ENCODE data around the gene CAPN13. TPM values are rescaled to one million over a fixed set of nuclear protein-coding genes. Genes with fewer than 3 reads are reported as not detected.

CAPN13 gene
- total and polyA plus RNA-seq, 2 donors (not counting 1 experiment from before 2014, with no cell fraction given): not detected

DNA sequence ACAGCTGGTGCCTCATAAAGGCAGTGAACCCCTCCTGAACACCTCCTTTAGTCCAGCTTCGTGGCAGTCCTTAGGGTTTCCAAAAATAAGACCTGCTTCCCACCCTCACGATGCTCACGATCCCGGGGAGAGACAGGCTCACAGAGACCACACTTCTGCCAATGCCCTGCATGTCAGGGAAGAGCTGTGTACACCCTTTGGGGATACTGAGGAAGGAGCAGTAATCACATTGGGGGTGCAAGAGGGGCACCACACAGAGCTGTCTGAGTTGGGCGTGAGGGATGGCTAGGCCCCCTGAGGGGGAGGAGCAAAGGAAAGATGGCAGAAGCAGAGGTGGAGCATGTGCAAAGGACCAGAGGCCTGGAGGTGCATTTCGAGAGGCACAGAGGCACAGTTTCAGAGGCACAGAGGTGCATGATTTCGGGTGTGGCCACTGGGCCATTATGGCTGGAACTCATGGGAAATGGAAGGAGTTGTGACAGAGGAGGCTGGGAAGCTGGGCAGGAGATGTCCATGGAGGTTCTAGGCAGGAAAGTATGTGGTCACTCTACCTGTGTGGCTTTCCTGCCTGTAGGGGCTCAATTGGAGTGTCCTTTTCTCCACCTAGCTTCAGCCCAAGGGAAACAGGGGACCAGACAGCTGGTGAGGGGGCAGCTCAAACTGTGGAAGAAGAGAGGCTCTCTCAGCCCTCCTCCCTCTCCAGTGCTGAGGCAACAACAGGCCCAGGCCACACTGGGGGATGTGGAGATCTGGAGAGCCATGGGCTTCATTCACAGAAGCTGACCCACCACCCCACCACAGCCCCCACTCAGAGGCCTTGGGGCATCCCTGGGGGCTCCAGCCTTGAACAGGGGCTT, 115.9 kb downstream of the CAPN13 start:
- Histone ChIP-seq H3K4me1 (ENCODE audit: control insufficient read depth in 2 of 2, insufficient read depth in 2 of 2, low read length in 2 of 2) (no peaks in the 10 kb centered on the region), H3K27ac (ENCODE audit: low read length in 2 of 2) (no peak overlapping the region), H2AFZ (ENCODE audit: insufficient read depth, low read depth, low read length, poor library complexity, severe bottlenecking) (no peak overlapping the region), H3K79me2 (ENCODE audit: control insufficient read depth, insufficient read depth, low read length) (no peaks in the 10 kb centered on the region), H3K27me3 (replicated peaks in 1 of 4; ENCODE audit: control extremely low read depth in 1 of 4, control insufficient read depth in 3 of 4, insufficient read depth in 4 of 4, low read length in 3 of 4) (no peaks in the 10 kb centered on the region), H3K36me3 (replicated peaks in 1 of 2; ENCODE audit: control extremely low read depth in 1 of 2, control insufficient read depth in 1 of 2, extremely low read depth in 1 of 2, insufficient read depth in 2 of 2, low read length in 1 of 2) (no peaks in the 10 kb centered on the region), H4K20me1 (ENCODE audit: control insufficient read depth, insufficient read depth, low read length, poor library complexity, severe bottlenecking) (no peaks in the 10 kb centered on the region), H3K9ac (ENCODE audit: low read length) (no peak overlapping the region), H3K4me2 (replicated peaks; ENCODE audit: low read depth, low read length, poor library complexity, severe bottlenecking) (no peak overlapping the region), H3K9me3 (ENCODE audit: control extremely low read depth in 1 of 3, control insufficient read depth in 2 of 3, insufficient read depth in 1 of 3, low read length in 2 of 3) (no peaks in the 10 kb centered on the region), H3K4me3 (ENCODE audit: control extremely low read depth in 1 of 5, extremely low read depth in 1 of 5, insufficient read depth in 1 of 5, low read depth in 2 of 5, low read length in 4 of 5) (no peak overlapping the region)
- Mint-ChIP-seq H3K4me1 (no peaks in the 10 kb centered on the region), H3K4me3 (no peak overlapping the region), H3K9me3 (ENCODE audit: insufficient read depth) (no peaks in the 10 kb centered on the region), H3K27ac (no peak overlapping the region), H3K27me3 (peaks cover 10% of the 10 kb centered on the region)
- TF ChIP-seq, protein P1, sequence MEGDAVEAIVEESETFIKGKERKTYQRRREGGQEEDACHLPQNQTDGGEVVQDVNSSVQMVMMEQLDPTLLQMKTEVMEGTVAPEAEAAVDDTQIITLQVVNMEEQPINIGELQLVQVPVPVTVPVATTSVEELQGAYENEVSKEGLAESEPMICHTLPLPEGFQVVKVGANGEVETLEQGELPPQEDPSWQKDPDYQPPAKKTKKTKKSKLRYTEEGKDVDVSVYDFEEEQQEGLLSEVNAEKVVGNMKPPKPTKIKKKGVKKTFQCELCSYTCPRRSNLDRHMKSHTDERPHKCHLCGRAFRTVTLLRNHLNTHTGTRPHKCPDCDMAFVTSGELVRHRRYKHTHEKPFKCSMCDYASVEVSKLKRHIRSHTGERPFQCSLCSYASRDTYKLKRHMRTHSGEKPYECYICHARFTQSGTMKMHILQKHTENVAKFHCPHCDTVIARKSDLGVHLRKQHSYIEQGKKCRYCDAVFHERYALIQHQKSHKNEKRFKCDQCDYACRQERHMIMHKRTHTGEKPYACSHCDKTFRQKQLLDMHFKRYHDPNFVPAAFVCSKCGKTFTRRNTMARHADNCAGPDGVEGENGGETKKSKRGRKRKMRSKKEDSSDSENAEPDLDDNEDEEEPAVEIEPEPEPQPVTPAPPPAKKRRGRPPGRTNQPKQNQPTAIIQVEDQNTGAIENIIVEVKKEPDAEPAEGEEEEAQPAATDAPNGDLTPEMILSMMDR (IDR thresholded peaks at IDR 0.05): no peak
- TF ChIP-seq EZH2 (IDR thresholded peaks at IDR 0.05; ENCODE audit: borderline replicate concordance, insufficient read depth, low read depth, low read length, poor library complexity, severe bottlenecking): no peak
- POLR2A ChIA-PET: no interaction called here
- CTCF ChIA-PET: interaction anchor here (1.1 to 4.9 kb wide), 2 partner anchors 483 to 526 kb away, joined by 3 to 31 read pairs; no protein-coding TSS in a partner anchor
- intact Hi-C loops (cut with micrococcal nuclease): no loop called here
- no peak for DNase-seq
- ATAC-seq (ENCODE audit: low read depth): no peak
- WGBS (ENCODE audit: insufficient coverage): 97% methylated on average over 7 of the region's 7 CpGs

DNA sequence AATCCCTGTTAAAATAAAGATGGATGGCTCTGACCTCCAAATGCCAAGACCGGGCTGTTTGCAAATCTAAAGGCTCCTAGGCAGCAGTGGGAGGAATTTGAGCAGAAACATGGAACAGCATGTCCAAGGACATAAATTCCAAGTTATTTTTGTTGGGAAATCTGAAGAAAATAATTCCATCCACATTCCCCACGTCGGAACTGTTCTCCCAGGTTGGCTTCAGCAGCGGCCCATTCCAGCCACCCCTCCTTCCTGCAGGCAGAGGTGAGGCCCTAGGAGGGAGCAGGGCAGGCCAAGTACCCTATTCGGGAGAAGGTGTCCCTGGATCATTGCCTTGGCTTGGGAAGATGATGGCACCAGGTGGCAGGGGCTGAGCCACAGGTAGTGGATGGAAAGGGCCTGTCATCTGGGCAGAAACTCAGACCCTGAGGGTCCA, 117.1 kb downstream of the CAPN13 start:
- WGBS (ENCODE audit: insufficient coverage): 90% methylated on average over 5 of the region's 5 CpGs
- H3K4me2 ChIP-seq (replicated peaks; ENCODE audit: low read depth, low read length, poor library complexity, severe bottlenecking): no peak overlapping the region
- H3K9me3 Mint-ChIP-seq (ENCODE audit: insufficient read depth): no peaks in the 10 kb centered on the region
- no peak overlapping the region for H3K27ac ChIP-seq (ENCODE audit: low read length in 2 of 2)
- no peaks in the 10 kb centered on the region for H3K4me1 Mint-ChIP-seq
- H3K36me3 ChIP-seq (replicated peaks in 1 of 2; ENCODE audit: control extremely low read depth in 1 of 2, control insufficient read depth in 1 of 2, extremely low read depth in 1 of 2, insufficient read depth in 2 of 2, low read length in 1 of 2): no peaks in the 10 kb centered on the region
- no peak for TF ChIP-seq EZH2 (IDR thresholded peaks at IDR 0.05; ENCODE audit: borderline replicate concordance, insufficient read depth, low read depth, low read length, poor library complexity, severe bottlenecking)
- TF ChIP-seq, protein P1 (IDR thresholded peaks at IDR 0.05): no peak
- ChIA-PET POLR2A (no interaction called here), CTCF (no interaction called here)
- H3K4me3 Mint-ChIP-seq: no peak overlapping the region
- intact Hi-C loops (cut with micrococcal nuclease): no loop called here
- no peak overlapping the region for H3K27ac Mint-ChIP-seq
- no peak overlapping the region for H2AFZ ChIP-seq (ENCODE audit: insufficient read depth, low read depth, low read length, poor library complexity, severe bottlenecking)
- H3K27me3 ChIP-seq (replicated peaks in 1 of 4; ENCODE audit: control extremely low read depth in 1 of 4, control insufficient read depth in 3 of 4, insufficient read depth in 4 of 4, low read length in 3 of 4): no peaks in the 10 kb centered on the region
- no peaks in the 10 kb centered on the region for H3K9me3 ChIP-seq (ENCODE audit: control extremely low read depth in 1 of 3, control insufficient read depth in 2 of 3, insufficient read depth in 1 of 3, low read length in 2 of 3)
- H3K4me1 ChIP-seq (ENCODE audit: control insufficient read depth in 2 of 2, insufficient read depth in 2 of 2, low read length in 2 of 2): no peaks in the 10 kb centered on the region
- H3K4me3 ChIP-seq (ENCODE audit: control extremely low read depth in 1 of 5, extremely low read depth in 1 of 5, insufficient read depth in 1 of 5, low read depth in 2 of 5, low read length in 4 of 5): no peak overlapping the region
- no peak overlapping the region for H3K9ac ChIP-seq (ENCODE audit: low read length)
- no peak for ATAC-seq (ENCODE audit: low read depth)
- no peaks in the 10 kb centered on the region for H3K79me2 ChIP-seq (ENCODE audit: control insufficient read depth, insufficient read depth, low read length)
- H3K27me3 Mint-ChIP-seq: peaks cover 4% of the 10 kb centered on the region
- H4K20me1 ChIP-seq (ENCODE audit: control insufficient read depth, insufficient read depth, low read length, poor library complexity, severe bottlenecking): no peaks in the 10 kb centered on the region
- DNase-seq: no peak
